Measurements from ENCODE around the gene NABP2. TPM values are rescaled to one million over a fixed set of nuclear protein-coding genes. Genes with fewer than 3 reads are reported as not detected.

Gene NABP2
- total RNA-seq, 1 experiment from 2014 or later = 67.5 TPM

DNA sequence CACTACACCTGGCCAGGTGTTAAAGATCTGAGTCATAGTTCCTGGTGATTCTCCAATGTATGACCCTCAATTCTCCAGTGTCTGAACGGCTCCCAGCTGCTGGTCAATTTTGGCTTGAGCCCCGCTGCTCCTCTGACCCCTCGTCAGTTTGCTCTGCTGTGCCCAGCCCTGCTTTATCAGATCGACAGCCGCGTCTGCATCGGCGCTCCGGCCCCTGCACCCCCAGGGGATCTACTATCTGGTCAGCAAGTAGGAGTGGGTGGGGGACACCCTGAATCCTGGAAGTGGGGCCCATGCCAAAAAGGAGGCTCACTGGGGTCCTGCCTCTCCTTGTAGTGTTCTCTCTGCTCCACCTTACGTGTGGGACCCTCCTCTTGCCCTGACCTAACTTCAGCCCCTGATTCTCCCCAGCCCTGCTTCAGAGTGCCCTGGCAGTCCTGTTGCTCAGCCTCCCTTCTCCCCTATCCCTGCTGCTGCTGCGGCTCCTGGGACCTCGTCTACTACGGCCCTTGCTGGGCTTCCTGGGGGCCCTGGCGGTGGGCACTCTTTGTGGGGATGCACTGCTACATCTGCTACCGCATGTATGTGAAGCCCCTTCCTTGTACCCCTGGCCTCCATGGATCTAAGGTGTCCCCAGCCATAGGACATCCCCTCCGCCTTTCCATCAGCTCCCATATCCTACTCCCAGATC lies 10.7 kb downstream of the NABP2 start:
- Histone ChIP-seq H3K27ac (ENCODE audit: low read depth, low read length, poor library complexity, severe bottlenecking) (no peak overlapping the region), H3K4me3 (ENCODE audit: low read depth, low read length, poor library complexity, severe bottlenecking) (no peak overlapping the region), H3K36me3 (ENCODE audit: insufficient read depth, low read length, poor library complexity, severe bottlenecking) (peaks cover 6% of the 10 kb centered on the region), H3K9me3 (ENCODE audit: low read depth, low read length, poor library complexity, severe bottlenecking) (no peaks in the 10 kb centered on the region), H3K4me1 (ENCODE audit: insufficient read depth, low read length, poor library complexity, severe bottlenecking) (no peaks in the 10 kb centered on the region), H3K27me3 (replicated peaks; ENCODE audit: insufficient read depth, low read depth, low read length, poor library complexity) (no peaks in the 10 kb centered on the region)
- TF ChIP-seq, protein P1, sequence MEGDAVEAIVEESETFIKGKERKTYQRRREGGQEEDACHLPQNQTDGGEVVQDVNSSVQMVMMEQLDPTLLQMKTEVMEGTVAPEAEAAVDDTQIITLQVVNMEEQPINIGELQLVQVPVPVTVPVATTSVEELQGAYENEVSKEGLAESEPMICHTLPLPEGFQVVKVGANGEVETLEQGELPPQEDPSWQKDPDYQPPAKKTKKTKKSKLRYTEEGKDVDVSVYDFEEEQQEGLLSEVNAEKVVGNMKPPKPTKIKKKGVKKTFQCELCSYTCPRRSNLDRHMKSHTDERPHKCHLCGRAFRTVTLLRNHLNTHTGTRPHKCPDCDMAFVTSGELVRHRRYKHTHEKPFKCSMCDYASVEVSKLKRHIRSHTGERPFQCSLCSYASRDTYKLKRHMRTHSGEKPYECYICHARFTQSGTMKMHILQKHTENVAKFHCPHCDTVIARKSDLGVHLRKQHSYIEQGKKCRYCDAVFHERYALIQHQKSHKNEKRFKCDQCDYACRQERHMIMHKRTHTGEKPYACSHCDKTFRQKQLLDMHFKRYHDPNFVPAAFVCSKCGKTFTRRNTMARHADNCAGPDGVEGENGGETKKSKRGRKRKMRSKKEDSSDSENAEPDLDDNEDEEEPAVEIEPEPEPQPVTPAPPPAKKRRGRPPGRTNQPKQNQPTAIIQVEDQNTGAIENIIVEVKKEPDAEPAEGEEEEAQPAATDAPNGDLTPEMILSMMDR (conservative IDR thresholded peaks at IDR 0.05; ENCODE audit: low read depth, low read length) = no peak
- no peak for TF ChIP-seq EZH2 (IDR thresholded peaks at IDR 0.05; ENCODE audit: borderline replicate concordance, low read depth, low read length, poor library complexity, severe bottlenecking)
- BruUV-seq (replicated peaks) = no TSS peak
- ChIA-PET CTCF (no interaction called here), POLR2A (ENCODE audit: low non-redundant PET) (no interaction called here)
- intact Hi-C loops (cut with micrococcal nuclease; ENCODE audit: unreplicated experiment) = no loop called here
- DNase-seq (ENCODE audit: low spot score) = no peak

- CTCF ChIA-PET = no interaction called here
These were observed 11.9 kb downstream of the NABP2 start for GRCh38 chr12:56236091-56236490.

GRCh38 chr12:56236985-56237384 lies 12.8 kb downstream of the NABP2 start:
- POLR2A ChIA-PET (ENCODE audit: low non-redundant PET) = no interaction called here

More at GRCh38 chr12:56236091-56236490, 11.9 kb downstream of the NABP2 start:
- Histone ChIP-seq H3K9me3 (ENCODE audit: low read depth, low read length, poor library complexity, severe bottlenecking) (no peaks in the 10 kb centered on the region), H3K27me3 (replicated peaks; ENCODE audit: insufficient read depth, low read depth, low read length, poor library complexity) (no peaks in the 10 kb centered on the region), H3K4me3 (ENCODE audit: low read depth, low read length, poor library complexity, severe bottlenecking) (no peak overlapping the region), H3K36me3 (ENCODE audit: insufficient read depth, low read length, poor library complexity, severe bottlenecking) (peaks cover 12% of the 10 kb centered on the region), H3K27ac (ENCODE audit: low read depth, low read length, poor library complexity, severe bottlenecking) (no peak overlapping the region), H3K4me1 (ENCODE audit: insufficient read depth, low read length, poor library complexity, severe bottlenecking) (no peaks in the 10 kb centered on the region)
- no TSS peak for BruUV-seq (replicated peaks)
- intact Hi-C loops (cut with micrococcal nuclease; ENCODE audit: unreplicated experiment) = no loop called here
- DNase-seq (ENCODE audit: low spot score) = no peak
- no peak for TF ChIP-seq EZH2 (IDR thresholded peaks at IDR 0.05; ENCODE audit: borderline replicate concordance, low read depth, low read length, poor library complexity, severe bottlenecking)
- TF ChIP-seq, protein P1 (conservative IDR thresholded peaks at IDR 0.05; ENCODE audit: low read depth, low read length) = no peak
- POLR2A ChIA-PET (ENCODE audit: low non-redundant PET) = no interaction called here

More at GRCh38 chr12:56236985-56237384, 12.8 kb downstream of the NABP2 start:
- Histone ChIP-seq H3K27ac (ENCODE audit: low read depth, low read length, poor library complexity, severe bottlenecking) (no peak overlapping the region), H3K4me1 (ENCODE audit: insufficient read depth, low read length, poor library complexity, severe bottlenecking) (no peaks in the 10 kb centered on the region), H3K27me3 (replicated peaks; ENCODE audit: insufficient read depth, low read depth, low read length, poor library complexity) (no peaks in the 10 kb centered on the region), H3K4me3 (ENCODE audit: low read depth, low read length, poor library complexity, severe bottlenecking) (no peak overlapping the region), H3K9me3 (ENCODE audit: low read depth, low read length, poor library complexity, severe bottlenecking) (no peaks in the 10 kb centered on the region), H3K36me3 (ENCODE audit: insufficient read depth, low read length, poor library complexity, severe bottlenecking) (peaks cover 21% of the 10 kb centered on the region)
- intact Hi-C loops (cut with micrococcal nuclease; ENCODE audit: unreplicated experiment) = no loop called here
- DNase-seq (ENCODE audit: low spot score) = no peak
- TF ChIP-seq, protein P1 (conservative IDR thresholded peaks at IDR 0.05; ENCODE audit: low read depth, low read length) = no peak
- no peak for TF ChIP-seq EZH2 (IDR thresholded peaks at IDR 0.05; ENCODE audit: borderline replicate concordance, low read depth, low read length, poor library complexity, severe bottlenecking)
- no TSS peak for BruUV-seq (replicated peaks)
- CTCF ChIA-PET = no interaction called here

Measured in A673 (cell line).